ENCODE data around the gene MTERF4. TPM values are rescaled to one million over a fixed set of nuclear protein-coding genes. Genes with fewer than 3 reads are reported as not detected.

Gene MTERF4
- total RNA-seq, 2 experiments from 2014 or later: 34.4 to 34.5 TPM

DNA sequence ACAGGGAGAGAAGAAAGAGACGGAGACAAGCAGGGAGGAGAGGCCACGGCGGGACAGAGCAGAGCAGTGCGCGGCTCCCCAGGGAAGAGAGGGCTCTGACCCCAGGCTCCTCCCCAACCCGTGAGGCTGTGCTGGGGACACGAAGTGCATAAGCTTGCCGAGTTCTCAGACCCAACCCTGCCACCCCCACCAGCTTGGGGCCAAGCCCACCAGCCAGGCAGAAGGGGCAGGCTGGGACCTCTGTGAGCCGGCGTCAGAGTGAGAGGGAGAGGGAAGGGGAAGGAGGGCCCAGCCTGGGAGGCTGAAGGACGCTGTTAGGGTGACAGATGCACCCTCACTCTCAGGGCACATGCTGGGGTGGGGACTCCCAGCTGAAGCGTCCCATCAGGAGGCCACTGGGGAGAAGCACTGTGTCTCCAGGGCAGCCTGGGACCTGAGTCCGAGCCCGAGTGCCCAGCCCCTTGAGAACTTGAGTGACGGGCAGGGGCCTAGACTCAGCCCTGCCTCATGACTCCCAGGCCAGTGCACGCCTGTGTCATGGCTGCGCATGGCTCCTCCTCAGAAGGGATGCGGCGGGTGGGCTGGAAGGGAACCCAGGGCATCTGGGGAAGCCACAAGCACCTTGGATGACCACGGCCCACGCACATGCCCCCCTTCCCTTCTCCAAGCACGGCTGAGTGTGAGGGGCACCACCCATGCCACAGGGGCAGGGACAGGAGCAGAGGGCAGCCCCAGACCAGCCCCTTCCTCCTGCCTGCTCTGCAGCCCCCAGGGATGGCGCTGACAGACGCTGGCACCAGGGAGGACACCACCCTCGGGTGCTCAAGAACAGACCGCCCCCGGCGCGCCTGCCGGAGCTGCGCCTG is 31.0 kb downstream of the MTERF4 start:
- ATAC-seq: no peak
- Mint-ChIP-seq H3K27ac (no peak overlapping the region), H3K4me1 (no peaks in the 10 kb centered on the region), H3K27me3 (no peaks in the 10 kb centered on the region), H3K9me3 (ENCODE audit: low read depth) (no peaks in the 10 kb centered on the region), H3K4me3 (no peak overlapping the region), H3K36me3 (ENCODE audit: low read depth) (no peaks in the 10 kb centered on the region)
- ChIA-PET CTCF (no interaction called here), POLR2A (no interaction called here)
- DNase-seq: no peak
- intact Hi-C loops (cut with DNase I, micrococcal nuclease): no loop called here

DNA sequence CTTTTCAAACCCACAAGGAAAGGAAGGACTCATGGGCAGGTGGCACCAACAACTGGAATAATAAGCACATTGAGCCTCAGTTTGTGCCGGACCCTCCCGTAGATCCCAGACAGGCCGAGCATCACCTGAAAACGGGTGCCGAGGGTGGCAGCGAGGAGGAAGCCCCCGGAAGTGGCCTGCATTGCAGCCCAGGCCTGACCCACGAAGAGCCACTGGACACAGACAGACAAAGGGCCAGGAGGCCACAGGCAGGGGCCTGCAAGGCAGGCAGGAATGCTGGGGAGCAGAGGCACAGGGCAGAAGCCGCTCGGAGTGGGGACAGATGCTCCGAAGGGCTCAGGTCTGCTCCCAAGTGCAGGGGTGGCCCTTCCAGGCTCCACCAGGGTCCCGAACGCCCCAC is 31.7 kb downstream of the MTERF4 start:
- Mint-ChIP-seq H3K4me3 (no peak overlapping the region), H3K36me3 (ENCODE audit: low read depth) (no peaks in the 10 kb centered on the region), H3K9me3 (ENCODE audit: low read depth) (no peaks in the 10 kb centered on the region), H3K27me3 (no peaks in the 10 kb centered on the region), H3K27ac (no peak overlapping the region), H3K4me1 (no peaks in the 10 kb centered on the region)
- DNase-seq: no peak
- intact Hi-C loops (cut with DNase I, micrococcal nuclease): no loop called here
- CTCF ChIA-PET: no interaction called here
- POLR2A ChIA-PET: no interaction called here
- no peak for ATAC-seq

DNA sequence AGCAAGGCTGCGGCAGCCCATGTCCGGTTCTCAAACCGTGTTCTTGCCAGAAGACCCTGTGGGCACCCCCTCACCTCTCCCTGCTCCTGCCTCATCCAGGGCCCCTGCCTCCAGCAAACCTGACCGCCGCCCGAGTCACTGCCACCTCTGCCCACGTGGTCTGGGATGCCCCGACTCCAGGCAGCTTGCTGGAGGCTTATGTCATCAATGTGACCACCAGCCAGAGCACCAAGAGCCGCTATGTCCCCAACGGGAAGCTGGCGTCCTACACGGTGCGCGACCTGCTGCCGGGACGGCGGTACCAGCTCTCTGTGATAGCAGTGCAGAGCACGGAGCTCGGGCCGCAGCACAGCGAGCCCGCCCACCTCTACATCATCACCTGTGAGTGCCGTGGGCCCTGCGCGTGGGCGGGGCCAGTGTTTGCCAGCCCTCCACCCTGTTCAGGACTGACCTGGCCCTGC is 32.2 kb downstream of the MTERF4 start:
- Mint-ChIP-seq H3K4me1 (no peaks in the 10 kb centered on the region), H3K4me3 (no peak overlapping the region), H3K27ac (no peak overlapping the region), H3K9me3 (ENCODE audit: low read depth) (no peaks in the 10 kb centered on the region), H3K27me3 (no peaks in the 10 kb centered on the region), H3K36me3 (ENCODE audit: low read depth) (no peaks in the 10 kb centered on the region)
- DNase-seq (no peak), ATAC-seq (no peak)
- intact Hi-C loops (cut with DNase I, micrococcal nuclease): no loop called here
- CTCF ChIA-PET: no interaction called here
- POLR2A ChIA-PET: no interaction called here

DNA sequence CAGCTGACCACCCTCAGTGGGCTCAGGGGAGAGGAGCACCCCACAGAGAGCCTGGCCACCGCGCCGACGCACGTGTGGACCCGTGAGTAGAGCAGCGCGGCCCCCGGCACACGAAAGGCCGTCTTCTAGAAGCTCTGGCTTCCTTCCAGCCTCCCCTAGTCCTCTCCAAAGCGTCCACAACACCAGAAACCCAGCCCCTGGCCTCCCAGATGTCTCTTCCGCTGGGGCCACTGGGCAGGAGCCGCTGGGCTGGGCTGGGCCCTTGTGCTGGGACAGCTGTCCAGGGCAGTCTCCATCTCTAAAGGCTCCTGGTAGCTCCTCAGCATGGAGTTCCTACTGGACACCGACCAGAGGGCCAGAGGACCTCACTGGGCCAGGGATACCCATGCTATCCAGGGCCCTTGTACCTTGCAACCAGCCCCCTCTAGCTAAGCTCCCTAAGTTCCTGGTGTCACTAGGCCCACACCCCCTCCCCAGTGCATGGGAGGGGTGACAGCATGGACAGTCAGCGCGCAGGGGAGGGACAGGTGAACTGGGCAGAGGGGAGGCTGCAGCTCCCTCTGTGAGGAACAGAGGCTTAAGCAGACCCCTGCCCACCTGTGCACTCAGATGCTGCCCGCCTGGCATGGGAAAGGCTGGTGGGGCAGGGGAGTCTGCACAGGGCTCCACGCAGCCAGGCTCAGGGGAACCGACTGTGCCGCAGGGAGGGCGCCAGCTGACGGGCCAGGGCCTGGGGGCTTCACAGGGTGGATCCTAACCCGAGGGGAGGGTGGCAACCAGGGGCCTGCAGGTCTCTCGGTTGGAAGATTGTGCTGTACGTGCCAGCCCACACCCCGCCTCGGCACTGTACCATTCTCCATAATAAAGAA is 32.9 kb downstream of the MTERF4 start:
- no peaks in the 10 kb centered on the region for H3K9me3 Mint-ChIP-seq (ENCODE audit: low read depth)
- no peaks in the 10 kb centered on the region for H3K4me1 Mint-ChIP-seq
- no peak for ATAC-seq
- CTCF ChIA-PET: no interaction called here
- intact Hi-C loops (cut with DNase I, micrococcal nuclease): no loop called here
- no peak for DNase-seq
- H3K4me3 Mint-ChIP-seq: no peak overlapping the region
- POLR2A ChIA-PET: no interaction called here
- no peaks in the 10 kb centered on the region for H3K36me3 Mint-ChIP-seq (ENCODE audit: low read depth)
- H3K27ac Mint-ChIP-seq: no peak overlapping the region
- H3K27me3 Mint-ChIP-seq: no peaks in the 10 kb centered on the region

DNA sequence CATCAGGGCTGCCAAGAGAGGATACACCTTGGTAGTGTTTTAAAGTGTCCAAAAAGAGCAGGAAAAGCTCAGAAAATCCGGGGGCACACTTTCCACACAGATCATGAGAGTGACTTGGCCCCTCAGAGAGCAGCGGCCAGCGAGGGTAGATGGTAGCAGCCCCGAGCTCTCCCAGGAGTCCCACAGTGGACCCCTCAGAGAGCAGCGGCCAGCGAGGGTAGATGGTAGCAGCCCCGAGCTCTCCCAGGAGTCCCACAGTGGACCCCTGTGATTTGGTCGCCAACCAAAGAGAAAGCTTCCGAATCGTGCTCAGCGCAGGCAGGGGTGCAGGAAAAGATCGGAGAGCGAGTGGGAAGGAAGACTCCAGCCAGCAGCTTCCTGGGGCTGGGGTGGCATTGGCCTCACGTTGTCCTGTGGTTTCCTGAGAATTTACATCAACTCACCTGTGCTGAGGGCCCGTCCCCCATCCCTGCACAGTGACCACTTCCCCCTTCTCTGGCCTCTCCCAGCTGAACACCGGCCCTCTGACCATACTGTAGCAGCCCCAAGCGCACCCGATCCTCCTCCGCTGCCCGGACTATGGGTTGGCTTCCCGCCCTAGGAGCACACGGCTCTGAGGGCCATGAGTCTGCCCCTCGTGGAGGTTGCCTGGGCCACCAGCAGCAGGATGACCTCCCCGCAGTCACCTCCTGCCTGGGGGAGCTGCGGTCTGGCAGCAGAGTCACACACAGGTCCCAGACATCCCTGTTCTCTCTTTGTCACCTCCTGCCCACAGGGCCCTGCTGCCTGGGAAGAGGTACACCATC is 33.7 kb downstream of the MTERF4 start:
- CTCF ChIA-PET: interaction anchor here (1.0 kb wide), 1 partner anchor 10 kb away, joined by 3 read pairs; no protein-coding TSS in a partner anchor
- DNase-seq: no peak
- no peaks in the 10 kb centered on the region for H3K4me1 Mint-ChIP-seq
- intact Hi-C loops (cut with DNase I, micrococcal nuclease): no loop called here
- H3K27me3 Mint-ChIP-seq: no peaks in the 10 kb centered on the region
- no peak overlapping the region for H3K4me3 Mint-ChIP-seq
- no peak overlapping the region for H3K27ac Mint-ChIP-seq
- POLR2A ChIA-PET: no interaction called here
- no peaks in the 10 kb centered on the region for H3K36me3 Mint-ChIP-seq (ENCODE audit: low read depth)
- no peaks in the 10 kb centered on the region for H3K9me3 Mint-ChIP-seq (ENCODE audit: low read depth)
- no peak for ATAC-seq

DNA sequence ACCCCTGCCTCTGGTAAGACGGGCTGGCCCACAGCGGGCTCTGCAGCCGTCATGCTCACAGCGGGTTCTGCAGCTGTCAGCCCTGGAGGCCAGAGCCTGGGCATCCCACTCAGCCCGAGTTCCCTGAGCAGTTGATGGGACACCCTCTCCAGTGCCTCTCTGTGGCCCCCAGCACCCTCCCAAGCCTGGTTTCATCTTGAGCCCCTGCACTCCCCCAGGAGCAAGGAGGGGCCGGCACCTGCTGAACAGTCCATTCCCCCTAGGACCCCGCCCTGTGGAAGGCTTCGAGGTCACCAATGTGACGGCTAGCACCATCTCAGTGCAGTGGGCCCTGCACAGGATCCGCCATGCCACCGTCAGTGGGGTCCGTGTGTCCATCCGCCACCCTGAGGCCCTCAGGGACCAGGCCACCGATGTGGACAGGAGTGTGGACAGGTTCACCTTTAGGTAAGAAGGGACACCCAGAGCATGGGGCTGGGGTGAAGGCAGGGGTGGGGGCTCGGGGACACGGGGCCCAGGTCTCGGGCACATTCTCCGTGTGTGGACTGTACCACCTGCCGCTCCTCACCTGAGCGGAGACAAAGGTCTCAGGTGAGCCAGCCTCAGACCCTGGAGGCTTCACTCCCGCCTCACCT is 34.5 kb downstream of the MTERF4 start:
- Mint-ChIP-seq H3K4me1 (no peaks in the 10 kb centered on the region), H3K27me3 (no peaks in the 10 kb centered on the region), H3K36me3 (ENCODE audit: low read depth) (no peaks in the 10 kb centered on the region), H3K9me3 (ENCODE audit: low read depth) (no peaks in the 10 kb centered on the region), H3K27ac (no peak overlapping the region), H3K4me3 (no peak overlapping the region)
- ChIA-PET CTCF (interaction anchor here (1.0 kb wide), 1 partner anchor 11 kb away, joined by 3 read pairs; no protein-coding TSS in a partner anchor), POLR2A (no interaction called here)
- no peak for ATAC-seq
- no peak for DNase-seq
- intact Hi-C loops (cut with DNase I, micrococcal nuclease): no loop called here

DNA sequence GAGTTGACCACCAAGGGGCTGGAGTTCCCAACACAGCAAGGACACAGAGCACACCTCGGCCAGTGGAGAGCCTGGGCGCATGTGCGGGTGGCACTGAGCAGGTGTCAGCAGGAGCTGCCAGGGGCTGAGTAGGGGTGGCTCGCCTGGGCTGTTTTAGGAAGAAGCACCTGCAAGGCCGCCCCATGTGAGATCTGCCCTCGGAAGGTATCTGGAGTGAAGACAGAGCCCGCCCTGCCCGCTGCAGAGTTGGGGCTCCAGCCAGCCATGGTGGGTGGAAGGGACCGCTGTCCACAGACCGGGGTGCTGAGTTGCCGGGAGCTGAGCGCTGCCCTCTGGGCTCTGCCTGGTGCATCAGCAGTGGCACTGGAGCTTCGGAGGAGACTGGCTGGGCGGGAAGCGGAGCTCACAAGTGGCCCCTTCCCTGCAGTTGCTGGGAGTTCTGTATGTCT is 35.2 kb downstream of the MTERF4 start:
- Mint-ChIP-seq H3K9me3 (ENCODE audit: low read depth) (no peaks in the 10 kb centered on the region), H3K4me1 (no peaks in the 10 kb centered on the region), H3K27ac (no peak overlapping the region), H3K4me3 (no peak overlapping the region), H3K27me3 (no peaks in the 10 kb centered on the region), H3K36me3 (ENCODE audit: low read depth) (no peaks in the 10 kb centered on the region)
- CTCF ChIA-PET: no interaction called here
- intact Hi-C loops (cut with DNase I, micrococcal nuclease): no loop called here
- POLR2A ChIA-PET: no interaction called here
- ATAC-seq (no peak), DNase-seq (no peak)

DNA sequence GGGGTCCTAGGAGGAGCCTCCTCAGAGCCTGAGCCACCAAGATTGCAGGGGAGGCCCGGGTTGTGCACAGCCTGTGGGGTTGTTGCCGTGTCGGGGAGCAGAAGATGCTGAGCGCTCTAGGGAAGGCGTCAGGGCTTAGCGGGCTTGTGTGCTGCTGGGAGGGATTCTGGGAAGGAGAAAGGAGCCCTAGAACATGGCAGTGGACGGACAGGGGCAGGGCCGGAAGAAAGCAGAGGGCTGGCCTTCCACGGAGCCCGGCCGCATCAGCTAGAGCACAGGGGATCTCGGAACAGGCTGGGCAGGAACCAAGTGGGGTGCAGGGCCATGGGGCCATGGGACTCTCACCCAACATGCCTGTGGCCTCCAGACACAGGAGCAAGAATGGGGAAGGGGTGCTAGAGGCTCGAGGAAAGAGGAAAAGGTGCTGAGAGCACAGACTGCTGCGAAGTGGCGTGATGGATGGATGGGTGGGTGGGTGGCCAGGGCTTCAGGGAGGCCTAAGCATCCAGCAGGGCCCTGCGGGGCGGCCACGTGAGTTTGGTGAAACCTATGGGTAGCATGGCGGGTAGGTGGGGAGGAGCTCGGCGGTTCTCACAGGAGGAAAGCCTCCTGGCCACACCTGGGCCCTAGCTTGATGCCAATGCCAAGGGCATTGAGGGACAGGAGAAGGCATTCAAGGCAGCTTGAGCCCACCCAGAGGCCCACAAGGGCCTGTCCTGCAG is 35.8 kb downstream of the MTERF4 start:
- intact Hi-C loops (cut with DNase I, micrococcal nuclease): no loop called here
- no peaks in the 10 kb centered on the region for H3K27me3 Mint-ChIP-seq
- H3K27ac Mint-ChIP-seq: no peak overlapping the region
- H3K36me3 Mint-ChIP-seq (ENCODE audit: low read depth): no peaks in the 10 kb centered on the region
- H3K4me1 Mint-ChIP-seq: no peaks in the 10 kb centered on the region
- no peaks in the 10 kb centered on the region for H3K9me3 Mint-ChIP-seq (ENCODE audit: low read depth)
- ChIA-PET POLR2A (no interaction called here), CTCF (interaction anchor here (0.6 kb wide), 2 partner anchors 547 to 625 kb away, joined by 3 read pairs; no protein-coding TSS in a partner anchor)
- no peak overlapping the region for H3K4me3 Mint-ChIP-seq
- ATAC-seq (no peak), DNase-seq (no peak)

DNA sequence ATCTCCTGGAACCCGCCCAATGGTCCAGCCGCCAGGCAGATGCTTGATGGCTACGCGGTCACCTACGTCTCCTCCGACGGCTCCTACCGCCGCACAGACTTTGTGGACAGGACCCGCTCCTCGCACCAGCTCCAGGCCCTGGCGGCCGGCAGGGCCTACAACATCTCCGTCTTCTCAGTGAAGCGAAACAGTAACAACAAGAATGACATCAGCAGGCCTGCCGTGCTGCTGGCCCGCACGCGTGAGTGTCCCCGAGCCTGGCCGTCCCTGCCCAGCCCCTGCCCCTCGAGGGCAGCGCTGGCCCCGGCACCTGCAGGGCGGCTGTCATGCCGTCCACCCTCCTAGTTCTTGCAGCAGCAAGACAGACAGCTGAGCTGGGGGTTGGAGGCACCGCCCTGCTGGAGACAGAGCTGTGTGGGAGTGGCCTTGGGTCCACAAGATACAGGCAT is 36.7 kb downstream of the MTERF4 start:
- ChIA-PET CTCF (interaction anchor here (0.6 kb wide), 1 partner anchor 626 kb away, joined by 3 read pairs; no protein-coding TSS in a partner anchor), POLR2A (no interaction called here)
- Mint-ChIP-seq H3K36me3 (ENCODE audit: low read depth) (no peaks in the 10 kb centered on the region), H3K27me3 (no peaks in the 10 kb centered on the region), H3K4me1 (no peaks in the 10 kb centered on the region), H3K9me3 (ENCODE audit: low read depth) (no peaks in the 10 kb centered on the region), H3K27ac (no peak overlapping the region), H3K4me3 (no peak overlapping the region)
- DNase-seq (no peak), ATAC-seq (no peak)
- intact Hi-C loops (cut with DNase I, micrococcal nuclease): no loop called here

DNA sequence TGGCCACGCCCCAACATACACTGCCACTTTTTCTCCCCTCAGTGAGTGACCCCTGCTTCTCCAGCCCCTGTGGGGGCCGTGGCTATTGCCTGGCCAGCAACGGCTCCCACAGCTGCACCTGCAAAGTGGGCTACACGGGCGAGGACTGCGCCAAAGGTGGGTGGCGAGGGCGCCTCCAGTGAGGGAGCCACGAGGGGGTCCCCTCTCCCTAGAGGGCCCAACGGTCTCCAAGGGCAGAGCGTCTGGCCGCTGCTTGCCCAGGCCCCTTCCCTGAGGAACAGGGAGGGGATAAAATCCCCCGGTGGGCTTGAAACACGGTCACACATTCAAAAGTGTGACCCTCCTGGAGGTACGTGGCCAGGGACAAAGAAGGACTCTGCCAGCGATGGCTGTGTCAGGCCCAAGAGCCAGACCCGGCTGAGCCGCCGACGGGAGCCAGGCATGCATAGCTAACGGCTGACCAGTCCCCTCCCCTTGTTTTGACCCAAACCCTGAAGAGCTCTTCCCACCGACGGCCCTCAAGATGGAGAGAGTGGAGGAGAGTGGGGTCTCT is 37.2 kb downstream of the MTERF4 start:
- Mint-ChIP-seq H3K27ac (no peak overlapping the region), H3K4me3 (no peak overlapping the region), H3K36me3 (ENCODE audit: low read depth) (no peaks in the 10 kb centered on the region), H3K4me1 (no peaks in the 10 kb centered on the region), H3K27me3 (no peaks in the 10 kb centered on the region), H3K9me3 (ENCODE audit: low read depth) (no peaks in the 10 kb centered on the region)
- ChIA-PET POLR2A (no interaction called here), CTCF (no interaction called here)
- no peak for ATAC-seq
- intact Hi-C loops (cut with DNase I, micrococcal nuclease): no loop called here
- DNase-seq: no peak

All from activated CD4-positive, alpha-beta T cell treated with anti-CD3 and anti-CD28 coated beads for 36 hours (primary cell).